ENCODE results near the gene CCDC85C.
A peak's percentile ranks its signal among the peaks of the same experiment; 100 is the strongest.

The CCDC85C gene

DNA sequence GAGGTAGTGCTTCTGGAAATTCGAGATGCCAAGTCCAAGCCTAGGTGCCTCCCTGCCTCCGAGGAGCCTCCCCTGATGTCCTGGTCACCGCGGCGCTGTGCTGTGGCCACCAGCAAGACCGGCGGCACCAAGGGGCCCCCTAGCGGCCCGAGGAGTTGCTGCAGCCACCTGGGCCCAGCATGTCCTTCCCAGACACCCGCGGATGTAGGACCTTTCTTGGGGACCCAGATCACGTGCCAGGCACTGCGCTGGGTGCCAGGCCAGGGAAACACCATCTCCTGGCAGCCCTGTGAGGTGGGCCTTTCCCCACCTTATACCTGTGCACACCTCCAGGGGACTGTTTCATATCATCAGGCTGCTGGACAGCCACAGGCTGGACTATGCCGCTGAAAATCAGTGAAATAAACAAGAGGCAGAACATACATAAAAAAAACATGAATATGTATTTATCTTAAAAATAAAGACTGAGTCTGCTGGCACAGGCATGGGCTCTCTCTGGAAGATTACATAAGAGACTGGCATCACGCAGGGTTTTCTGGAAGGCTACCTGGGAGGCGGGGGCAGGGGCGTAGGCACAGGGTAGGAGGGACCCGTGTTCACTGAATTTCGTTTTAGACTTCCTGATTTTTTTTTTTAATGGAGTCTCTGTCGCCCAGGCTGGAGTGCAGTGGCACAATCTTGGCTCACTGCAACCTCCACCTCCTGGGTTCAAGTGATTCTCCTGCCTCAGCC is 25.0 kb upstream of the CCDC85C start:
- DNase-seq = peak; percentile 72

- no peak for DNase-seq
These were observed 23.7 kb upstream of the CCDC85C start for GRCh38 chr14:99627510-99628381.

DNA sequence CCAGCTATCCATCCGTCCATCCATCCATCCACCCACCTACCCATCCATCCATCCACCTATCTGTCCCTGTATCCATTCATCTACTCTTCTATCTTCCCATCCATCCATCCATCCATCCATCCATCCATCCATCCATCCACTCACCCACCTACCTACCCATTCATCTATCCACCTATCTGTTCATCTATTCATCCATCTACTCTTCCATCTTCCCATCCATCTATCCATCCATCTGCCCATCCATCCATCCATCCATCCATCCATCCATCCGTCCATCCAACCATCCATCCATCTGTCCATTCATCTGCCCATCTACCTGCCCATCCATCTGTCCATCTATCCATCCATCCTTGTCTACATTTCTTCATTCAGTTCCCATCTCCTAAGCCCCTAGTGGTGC is 23.1 kb upstream of the CCDC85C start:
- no peak for DNase-seq

DNA sequence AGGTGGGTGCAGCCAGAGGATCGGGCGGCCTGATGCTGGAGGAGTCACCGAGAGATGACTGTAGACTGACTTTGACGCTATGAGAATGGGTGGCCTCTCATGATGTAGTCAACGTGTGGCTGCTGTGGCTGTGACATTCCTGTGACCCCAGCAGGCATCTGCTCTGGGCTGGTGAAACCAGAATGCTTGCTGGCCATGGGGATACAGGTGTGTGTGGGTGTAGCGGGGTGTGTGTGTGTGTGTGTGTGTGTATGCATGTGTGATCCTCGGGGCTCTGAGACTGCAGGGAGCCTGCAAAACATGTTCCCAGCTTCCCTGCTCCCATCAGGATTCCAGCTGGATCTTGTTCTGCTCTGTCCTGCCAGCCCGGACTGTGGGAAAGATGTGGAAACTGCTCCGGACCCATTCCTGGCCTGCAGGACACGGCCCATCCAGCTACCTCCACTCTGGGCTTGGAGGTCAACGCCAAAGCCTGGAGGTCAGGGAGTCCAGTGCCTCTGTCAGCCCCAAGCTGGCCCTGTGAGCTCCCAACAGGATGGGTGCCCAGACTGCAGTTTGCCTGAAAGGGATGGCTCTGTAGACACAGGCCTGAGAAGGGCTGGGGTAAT is 22.1 kb upstream of the CCDC85C start:
- no peak for DNase-seq

DNA sequence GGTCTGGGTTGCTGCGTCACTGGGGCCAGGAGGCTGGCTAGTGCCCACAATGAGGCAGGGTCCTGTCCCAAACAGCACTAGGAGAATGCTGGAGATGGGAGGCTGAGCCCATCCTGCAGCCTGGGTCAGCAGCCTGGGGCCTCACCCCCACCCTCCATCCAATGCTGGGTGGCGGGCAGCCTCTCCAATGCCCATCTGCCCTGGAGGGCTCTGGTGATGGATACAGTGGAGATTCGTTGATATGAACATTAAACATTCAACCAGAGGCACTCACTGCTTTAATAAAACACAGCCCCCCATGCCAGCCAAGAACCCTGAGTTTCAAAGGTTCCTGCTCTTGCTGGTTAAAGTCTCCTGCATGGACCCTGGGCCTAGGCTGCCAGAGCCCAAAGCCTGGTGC is 21.5 kb upstream of the CCDC85C start:
- no peak for DNase-seq

DNA sequence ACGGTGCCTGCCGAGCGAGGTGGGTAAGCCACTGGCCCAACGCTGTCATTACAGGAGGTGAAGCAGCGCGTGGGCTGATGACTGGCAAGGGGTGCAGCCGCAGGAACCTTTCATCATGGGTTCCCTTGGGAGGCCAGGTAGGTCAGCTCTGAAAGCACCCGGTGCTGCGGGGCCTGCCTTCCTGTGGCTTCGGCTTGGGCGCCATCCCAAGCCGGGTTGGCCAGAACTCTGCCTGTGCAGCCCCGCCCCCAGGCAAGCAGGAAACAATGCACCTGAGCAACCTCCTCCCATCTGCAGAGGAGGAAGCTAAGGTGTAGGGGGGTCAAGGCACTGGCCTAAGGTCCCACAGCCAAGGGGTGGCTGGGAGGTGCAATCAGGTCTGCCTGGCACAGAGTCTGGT is 21.0 kb upstream of the CCDC85C start:
- DNase-seq = no peak

GRCh38 chr14:99624024-99624423 is 20.0 kb upstream of the CCDC85C start:
- no peak for DNase-seq

DNA sequence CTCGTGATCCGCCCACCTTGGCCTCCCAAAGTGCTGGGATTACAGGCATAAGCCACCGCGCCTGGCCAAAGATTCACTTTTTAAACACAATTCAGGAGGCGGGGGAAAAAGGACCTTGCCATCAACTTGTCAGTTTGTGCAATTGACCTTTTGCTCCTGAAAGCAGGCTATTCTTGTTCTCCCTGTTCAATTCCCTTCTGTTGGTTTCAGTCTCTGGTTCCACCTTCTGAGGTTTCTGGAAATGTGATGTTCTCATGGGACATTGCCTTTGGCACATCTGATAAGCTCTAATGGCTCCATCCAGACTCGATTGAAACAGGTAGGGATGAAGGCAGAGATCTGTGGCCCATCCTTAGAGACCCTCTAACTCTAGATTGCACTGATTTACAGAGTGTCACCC is 17.9 kb upstream of the CCDC85C start:
- DNase-seq = no peak

DNA sequence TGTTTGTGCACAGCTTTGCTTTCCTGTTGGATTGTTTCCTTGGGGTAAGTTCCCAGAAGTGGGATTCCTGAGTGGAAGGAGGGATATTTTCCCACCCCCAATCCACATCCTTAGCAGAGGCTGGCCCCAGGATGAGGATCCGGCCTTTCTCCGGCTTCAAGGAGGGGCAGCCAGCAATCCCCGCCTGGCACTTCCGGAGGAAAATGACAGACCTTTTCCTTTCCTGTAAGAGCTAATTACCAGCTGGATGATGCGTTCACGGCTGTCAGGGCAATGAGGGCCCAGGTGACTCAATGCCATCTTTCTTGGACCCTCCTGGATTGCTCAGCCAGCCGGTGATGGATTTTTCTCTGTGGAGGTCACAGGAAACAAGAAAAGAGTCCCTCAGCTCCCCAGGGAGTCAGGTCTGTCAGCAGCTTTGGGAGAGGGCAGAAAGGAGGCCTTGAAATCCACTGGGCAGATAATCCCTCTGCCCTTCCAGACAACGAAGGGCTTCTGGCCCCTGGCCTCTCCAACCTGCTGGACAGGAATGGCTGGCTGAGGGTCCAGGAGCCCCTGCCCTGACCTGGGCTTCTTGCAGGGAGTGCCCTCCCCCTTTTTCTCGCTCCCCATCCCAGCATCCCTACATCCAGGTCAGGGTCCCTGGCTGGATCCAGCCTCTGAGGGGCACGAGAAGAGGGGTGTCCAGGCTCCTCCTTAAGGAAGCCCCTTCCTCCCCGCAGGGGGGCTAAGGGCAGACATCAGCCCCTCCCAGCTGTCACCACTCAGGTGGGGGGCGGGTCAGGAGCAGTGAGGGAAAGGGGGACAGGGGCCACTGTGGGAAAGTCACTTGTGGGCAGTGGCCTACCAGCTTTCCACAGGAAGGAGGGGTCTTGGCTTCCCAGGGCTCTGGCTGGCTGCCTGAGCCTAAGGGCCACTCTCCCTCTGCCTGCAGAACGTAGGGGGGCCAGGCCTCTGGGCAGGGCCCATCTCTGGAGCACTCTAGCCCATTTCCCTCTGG is 16.1 kb upstream of the CCDC85C start:
- peak; percentile 56 for DNase-seq

- DNase-seq = no peak
These were observed 13.1 kb upstream of the CCDC85C start for GRCh38 chr14:99616832-99617800.

GRCh38 chr14:99615497-99616157 is 11.6 kb upstream of the CCDC85C start:
- DNase-seq = no peak

- peak; percentile 31 for DNase-seq
These were observed 8.8 kb upstream of the CCDC85C start for GRCh38 chr14:99612738-99613330.

- no peak for DNase-seq
These were observed 8.2 kb upstream of the CCDC85C start for GRCh38 chr14:99612071-99612737.

DNA sequence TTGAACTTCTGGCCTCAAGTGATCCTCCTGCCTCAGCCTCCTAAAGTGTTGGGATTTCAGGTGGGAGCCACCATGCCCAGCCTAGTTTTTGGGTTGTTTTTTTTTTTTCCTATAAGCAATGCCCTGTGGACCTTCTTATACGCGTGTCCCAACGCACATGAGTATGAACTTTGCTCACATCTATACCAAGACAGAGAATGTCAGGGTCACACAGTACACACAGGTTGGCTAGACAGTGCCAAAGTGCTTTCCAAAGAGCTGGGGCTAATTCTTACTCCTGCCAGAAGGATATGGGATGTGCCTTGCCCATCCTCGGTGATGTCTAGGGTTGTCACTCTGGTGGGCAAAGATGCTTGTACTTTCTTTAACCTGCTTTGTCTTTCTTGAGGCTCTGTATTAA is 7.6 kb upstream of the CCDC85C start:
- no peak for DNase-seq

GRCh38 chr14:99609245-99610170 is 5.5 kb upstream of the CCDC85C start:
- DNase-seq = peak; percentile 29

GRCh38 chr14:99608591-99608990 is 4.6 kb upstream of the CCDC85C start:
- DNase-seq = no peak

GRCh38 chr14:99606359-99606758 is 2.4 kb upstream of the CCDC85C start:
- no peak for DNase-seq

- DNase-seq = peak; percentile 80
These were observed 1.4 kb upstream of the CCDC85C start for GRCh38 chr14:99605299-99605961.

All from EL (cell line).